Upper lobe of right lung (tissue), 1 donor: Measurements from ENCODE around the gene CCDC69. TPM values are rescaled to one million over a fixed set of nuclear protein-coding genes. Genes with fewer than 3 reads are reported as not detected.
"Not testable (repeated sequence)": the region's sequence is repeated elsewhere in the genome, so short reads cannot be mapped to it uniquely, and the experiment has no call there.

Source experiments
- ATAC-seq: fragments of 200-7000 bp; cut with Tn5 transposase; one replicate; pipeline ENCODE4 v1.9.1; 2020; ENCODE audit warnings: mild to moderate bottlenecking, moderate library complexity
- DNase-seq: peaks from one replicate; pipeline ENCODE4 v3.0.0-alpha.2; 2020
- H3K27ac ChIP-seq: fragments of 200-600 bp; one replicate; pipeline ENCODE4 v1.8.0; 2022
- H3K27me3 ChIP-seq: fragments of 200-600 bp; one replicate; pipeline ENCODE4 v1.8.0; 2022; ENCODE audit warnings: mild to moderate bottlenecking
- H3K36me3 ChIP-seq: fragments of 200-600 bp; one replicate; pipeline ENCODE4 v1.8.0; 2022
- H3K4me1 ChIP-seq: fragments of 200-600 bp; one replicate; pipeline ENCODE4 v1.8.0; 2022
- H3K4me3 ChIP-seq: fragments of 200-600 bp; one replicate; pipeline ENCODE4 v1.8.0; 2022; ENCODE audit warnings: mild to moderate bottlenecking
- H3K9me3 ChIP-seq: fragments of 200-600 bp; one replicate; pipeline ENCODE4 v1.8.0; 2022
- intact Hi-C: fragments of 100-400 bp; cut with DNase I; formaldehyde crosslinking; loops from one replicate; pipeline ENCODE4 v1.11.0; 2022
- total RNA-seq: library from RNA; stranded (reverse); fragmentation: NEBNext Ultra II Directional; extraction: Animal tissue kit (Norgen Biotek cat#: 25700); gene quantifications from one replicate; pipeline ENCODE4 v1.2.1, GENCODE V29; 2021
- TF ChIP-seq, protein P1 (sequence below): fragments of 200-600 bp; IDR thresholded peaks from one replicate; pipeline ENCODE4 v1.8.0; 2022; ENCODE audit warnings: antibody characterized with exemption
- donor health status: DM: no; HTN: yes; CAD: no; lungs with severe emphysema.

Gene CCDC69
- total RNA-seq, 1 donor from 2014 or later, result 81.9 TPM

DNA sequence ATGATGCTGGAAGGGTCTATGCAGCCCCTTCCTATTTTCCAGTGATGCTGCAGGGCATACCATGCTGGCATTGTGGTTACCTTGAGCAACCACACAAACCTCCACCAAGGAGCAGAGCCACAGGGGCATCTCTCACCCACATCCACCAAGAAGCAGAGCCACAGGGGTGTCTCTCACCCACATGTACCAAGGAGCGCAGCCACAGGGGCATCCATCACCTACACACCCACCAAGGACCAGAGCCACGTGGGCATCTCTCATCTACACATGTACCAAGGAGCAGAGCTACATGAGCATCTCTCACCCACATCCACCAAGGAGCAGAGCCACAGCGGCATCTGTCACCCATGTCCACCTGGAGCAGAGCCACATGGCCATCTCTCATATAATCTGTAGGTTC, 20.3 kb upstream of the CCDC69 start:
- DNase-seq (no peak), ATAC-seq (no peak)
- Histone ChIP-seq H3K27me3 (no peaks in the 10 kb centered on the region), H3K4me1 (peaks cover 4% of the 10 kb centered on the region), H3K4me3 (no peak overlapping the region), H3K27ac (no peak overlapping the region), H3K9me3 (no peaks in the 10 kb centered on the region), H3K36me3 (no peaks in the 10 kb centered on the region)
- intact Hi-C loops, result no loop called here
- TF ChIP-seq, protein P1, sequence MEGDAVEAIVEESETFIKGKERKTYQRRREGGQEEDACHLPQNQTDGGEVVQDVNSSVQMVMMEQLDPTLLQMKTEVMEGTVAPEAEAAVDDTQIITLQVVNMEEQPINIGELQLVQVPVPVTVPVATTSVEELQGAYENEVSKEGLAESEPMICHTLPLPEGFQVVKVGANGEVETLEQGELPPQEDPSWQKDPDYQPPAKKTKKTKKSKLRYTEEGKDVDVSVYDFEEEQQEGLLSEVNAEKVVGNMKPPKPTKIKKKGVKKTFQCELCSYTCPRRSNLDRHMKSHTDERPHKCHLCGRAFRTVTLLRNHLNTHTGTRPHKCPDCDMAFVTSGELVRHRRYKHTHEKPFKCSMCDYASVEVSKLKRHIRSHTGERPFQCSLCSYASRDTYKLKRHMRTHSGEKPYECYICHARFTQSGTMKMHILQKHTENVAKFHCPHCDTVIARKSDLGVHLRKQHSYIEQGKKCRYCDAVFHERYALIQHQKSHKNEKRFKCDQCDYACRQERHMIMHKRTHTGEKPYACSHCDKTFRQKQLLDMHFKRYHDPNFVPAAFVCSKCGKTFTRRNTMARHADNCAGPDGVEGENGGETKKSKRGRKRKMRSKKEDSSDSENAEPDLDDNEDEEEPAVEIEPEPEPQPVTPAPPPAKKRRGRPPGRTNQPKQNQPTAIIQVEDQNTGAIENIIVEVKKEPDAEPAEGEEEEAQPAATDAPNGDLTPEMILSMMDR, result no peak

DNA sequence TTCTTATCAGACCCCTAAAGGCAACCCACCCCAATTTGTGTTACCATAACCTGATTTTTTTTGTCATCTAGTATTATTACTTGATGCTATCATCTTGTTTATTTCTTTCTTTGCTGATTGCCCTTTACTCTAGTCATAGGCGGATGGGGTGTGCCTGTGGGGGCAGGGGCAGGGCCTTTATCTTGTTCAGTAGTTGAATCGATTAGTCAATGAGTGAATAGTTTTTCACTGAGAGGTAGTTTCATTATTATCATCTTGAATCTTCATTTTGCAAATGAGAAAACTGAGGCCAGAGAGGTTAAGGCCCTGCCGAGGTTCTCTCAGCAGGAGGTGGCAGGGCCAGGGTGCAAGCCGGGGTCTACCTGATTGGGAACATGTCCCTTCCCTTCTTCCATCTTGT, 19.7 kb upstream of the CCDC69 start:
- no peaks in the 10 kb centered on the region for H3K36me3 ChIP-seq
- H3K9me3 ChIP-seq, result no peaks in the 10 kb centered on the region
- TF ChIP-seq, protein P1, result no peak
- no peak for ATAC-seq
- H3K27me3 ChIP-seq, result no peaks in the 10 kb centered on the region
- H3K4me1 ChIP-seq, result peaks cover 4% of the 10 kb centered on the region
- H3K27ac ChIP-seq, result no peak overlapping the region
- no peak overlapping the region for H3K4me3 ChIP-seq
- DNase-seq, result no peak
- intact Hi-C loops, result no loop called here

DNA sequence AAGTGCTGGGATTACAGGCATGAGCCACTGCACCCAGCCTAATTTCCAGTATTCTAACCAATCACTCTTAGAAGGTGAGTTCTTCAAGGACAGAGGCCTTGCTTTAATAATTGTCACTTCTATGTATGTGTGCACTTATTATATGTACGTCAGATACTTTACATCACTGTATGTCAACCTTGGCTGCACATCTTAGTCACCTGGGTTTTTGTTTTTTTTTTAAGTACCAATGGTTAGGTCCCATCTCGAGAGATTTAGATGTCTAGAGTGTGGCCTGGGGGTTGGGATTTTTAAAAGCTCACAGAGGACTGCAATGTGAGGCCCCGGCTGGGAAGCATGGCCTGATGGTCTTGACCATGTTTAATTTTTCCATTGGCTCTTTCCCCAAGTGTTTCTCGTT, 19.2 kb upstream of the CCDC69 start:
- TF ChIP-seq, protein P1, result no peak
- intact Hi-C loops, result no loop called here
- DNase-seq (no peak), ATAC-seq (no peak)
- Histone ChIP-seq H3K4me1 (peaks cover 4% of the 10 kb centered on the region), H3K4me3 (no peak overlapping the region), H3K27ac (no peak overlapping the region), H3K9me3 (no peaks in the 10 kb centered on the region), H3K36me3 (no peaks in the 10 kb centered on the region), H3K27me3 (no peaks in the 10 kb centered on the region)

DNA sequence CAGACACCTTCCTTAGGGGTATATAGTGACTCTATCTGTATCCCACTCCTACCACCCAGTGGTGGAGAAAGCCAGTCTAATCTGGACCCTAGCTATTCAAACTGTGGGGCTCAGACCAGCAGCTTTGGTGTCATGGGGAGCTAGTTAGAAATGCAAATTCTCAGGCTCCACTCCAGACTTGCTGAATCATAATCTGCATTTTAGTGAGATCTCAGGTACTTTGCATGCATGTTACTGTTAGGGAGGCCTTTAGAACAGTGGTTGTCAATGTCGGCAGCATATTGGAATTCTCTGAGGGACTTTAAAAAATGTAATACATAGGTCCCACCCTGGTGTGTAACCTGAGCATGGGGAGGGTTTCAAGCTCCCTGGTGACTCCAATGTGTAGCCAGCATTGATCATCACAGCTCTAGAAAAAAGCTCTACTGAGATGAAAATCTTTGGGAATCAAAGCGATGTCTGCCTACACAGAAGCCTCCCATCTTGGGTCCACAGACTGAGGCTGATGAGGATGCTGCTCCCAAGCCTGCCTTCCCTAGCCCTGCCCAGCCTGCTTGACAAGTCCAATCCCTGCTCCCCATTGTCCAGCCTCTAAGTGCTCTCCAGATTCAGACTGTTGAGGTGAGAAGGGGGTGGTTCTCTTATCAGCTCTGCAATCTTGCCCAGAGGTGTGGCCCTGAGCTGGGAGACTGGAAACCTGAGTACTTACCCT, 17.2 kb upstream of the CCDC69 start:
- no peak overlapping the region for H3K4me3 ChIP-seq
- no peak overlapping the region for H3K27ac ChIP-seq
- no peaks in the 10 kb centered on the region for H3K9me3 ChIP-seq
- intact Hi-C loops, result no loop called here
- ATAC-seq (peak; percentile 95), DNase-seq (peak; percentile 78)
- TF ChIP-seq, protein P1, result no peak
- peaks cover 4% of the 10 kb centered on the region for H3K4me1 ChIP-seq
- no peaks in the 10 kb centered on the region for H3K36me3 ChIP-seq
- H3K27me3 ChIP-seq, result no peaks in the 10 kb centered on the region

DNA sequence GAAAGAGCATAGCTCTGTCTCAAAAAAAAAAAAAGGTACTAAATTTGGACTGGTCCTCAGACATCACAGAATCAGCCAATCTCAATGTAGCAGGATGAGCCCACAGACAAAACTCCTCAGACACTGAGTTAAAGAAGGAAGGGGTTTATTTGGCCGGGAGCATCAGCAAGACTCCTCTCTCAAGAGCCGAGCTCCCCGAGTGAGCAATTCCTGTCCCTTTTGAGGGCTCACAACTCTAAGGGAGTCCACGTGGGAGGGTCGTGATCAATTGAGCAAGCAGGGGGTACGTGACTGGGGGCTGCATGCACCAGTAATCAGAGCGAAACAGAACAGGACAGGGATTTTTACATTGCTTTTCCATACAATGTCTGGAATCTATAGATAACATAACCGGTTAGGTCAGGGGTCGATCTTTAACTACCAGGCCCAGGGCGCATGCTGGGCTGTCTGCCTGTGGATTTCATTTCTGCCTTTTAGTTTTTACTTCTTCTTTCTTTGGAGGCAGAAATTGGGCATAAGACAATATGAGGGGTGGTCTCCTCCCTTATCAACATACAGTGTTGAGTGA, 16.5 kb upstream of the CCDC69 start:
- H3K4me3 ChIP-seq, H3K9me3 ChIP-seq, DNase-seq, H3K4me1 ChIP-seq, intact Hi-C loops, H3K36me3 ChIP-seq, H3K27ac ChIP-seq, H3K27me3 ChIP-seq, ATAC-seq: not testable (repeated sequence)

DNA sequence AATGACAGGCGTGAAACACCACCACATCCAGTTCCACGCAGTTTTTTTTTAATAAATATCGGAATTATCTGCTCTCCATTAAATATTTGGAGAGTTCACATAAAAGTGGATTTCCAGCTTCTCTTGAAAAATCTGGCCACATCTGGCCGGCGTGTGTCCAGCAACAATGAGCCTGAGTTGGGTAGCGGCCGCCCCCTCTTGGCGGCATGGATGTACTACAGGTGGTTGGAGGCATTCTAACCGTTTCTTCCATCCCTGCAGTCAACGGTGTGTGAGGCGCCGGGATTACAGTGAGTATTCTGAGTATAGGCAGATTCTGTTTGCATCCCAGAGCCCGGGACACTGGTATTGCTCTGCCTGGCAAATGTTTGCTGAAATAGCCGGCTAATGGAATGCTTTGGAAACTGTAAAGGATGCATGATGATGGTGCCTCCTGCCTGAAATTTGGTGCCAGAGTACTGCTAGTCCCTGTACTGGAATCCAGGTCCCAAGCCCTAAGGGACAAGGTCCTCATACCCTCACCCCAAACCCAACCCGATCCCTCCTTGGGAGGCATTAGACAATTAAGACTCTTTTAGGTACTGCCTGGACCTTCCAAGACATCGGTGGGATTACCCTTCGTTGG, 15.5 kb upstream of the CCDC69 start:
- no peaks in the 10 kb centered on the region for H3K36me3 ChIP-seq
- TF ChIP-seq, protein P1, result peak; percentile 98
- no peaks in the 10 kb centered on the region for H3K27me3 ChIP-seq
- H3K9me3 ChIP-seq, result no peaks in the 10 kb centered on the region
- H3K4me1 ChIP-seq, result peaks cover 14% of the 10 kb centered on the region
- intact Hi-C loops, result loop anchor here (10.0 kb wide), 3 partner anchors 75 to 185 kb away; no protein-coding TSS in a partner anchor
- ATAC-seq (peak; percentile 84), DNase-seq (peak; percentile 88)
- no peak overlapping the region for H3K27ac ChIP-seq
- H3K4me3 ChIP-seq, result peak overlapping the region; percentile 17
